GM23338 (cell line): ENCODE results near the gene ITIH3. TPM values are rescaled to one million over a fixed set of nuclear protein-coding genes. Genes with fewer than 3 reads are reported as not detected.

Source experiments
- ATAC-seq: fragments of 200-7000 bp; cut with Tn5 transposase; 3 replicates; pipeline ENCODE4 v1.9.1; 2020
- DNase-seq: peaks from one replicate; pipeline ENCODE4 v3.0.0-alpha.2; 2015; ENCODE audit warnings: low spot score
- H2AFZ ChIP-seq: fragments of 200-600 bp; sonication (generic); 2 replicates; pipeline ENCODE4 v1.8.0; 2016; ENCODE audit warnings: antibody characterized with exemption, mild to moderate bottlenecking, moderate library complexity
- H3F3A ChIP-seq: fragments of 200-600 bp; sonication (generic); replicated peaks from 2 replicates; pipeline ENCODE4 v1.8.0; 2017; ENCODE audit warnings: antibody characterized with exemption, mixed run types, low read depth
- H3K27ac ChIP-seq: fragments of 200-600 bp; sonication (generic); 2 replicates; pipeline ENCODE4 v1.6.1; 2016; ENCODE audit warnings: low read depth
- H3K27me3 ChIP-seq: fragments of 200-600 bp; sonication (generic); 2 replicates; pipeline ENCODE4 v1.8.0; 2016; ENCODE audit warnings: mild to moderate bottlenecking, mixed run types, moderate library complexity; ENCODE audit not compliant: insufficient read depth
- H3K36me3 ChIP-seq: fragments of 200-600 bp; sonication (generic); 2 replicates; pipeline ENCODE4 v1.8.0; 2016; ENCODE audit warnings: mild to moderate bottlenecking; ENCODE audit not compliant: insufficient read depth
- H3K4me1 ChIP-seq: fragments of 200-600 bp; sonication (generic); 2 replicates; pipeline ENCODE4 v1.8.0; 2016; ENCODE audit warnings: mild to moderate bottlenecking, moderate library complexity; ENCODE audit not compliant: insufficient read depth
- H3K4me2 ChIP-seq: fragments of 200-600 bp; sonication (generic); 2 replicates; pipeline ENCODE4 v1.7.1; 2017; ENCODE audit warnings: mixed run types
- H3K4me3 ChIP-seq: fragments of 200-600 bp; sonication (generic); 2 replicates; pipeline ENCODE4 v1.6.1; 2016; ENCODE audit warnings: mixed run types
- H3K79me2 ChIP-seq: fragments of 200-600 bp; sonication (generic); replicated peaks from 2 replicates; pipeline ENCODE4 v1.8.0; 2017; ENCODE audit warnings: mild to moderate bottlenecking; ENCODE audit not compliant: insufficient read depth
- H3K9me2 ChIP-seq: fragments of 200-600 bp; sonication (generic); 2 replicates; pipeline ENCODE4 v1.8.0; 2017; ENCODE audit not compliant: insufficient read depth
- H4K20me1 ChIP-seq: fragments of 200-600 bp; sonication (generic); replicated peaks from 2 replicates; pipeline ENCODE4 v1.8.0; 2017; ENCODE audit warnings: mild to moderate bottlenecking; ENCODE audit not compliant: insufficient read depth
- H3K27ac Mint-ChIP-seq: 2 replicates; pipeline ENCODE4 v1.8.0; 2020; ENCODE audit warnings: inconsistent platforms, mild to moderate bottlenecking, moderate library complexity, mixed read lengths
- H3K27me3 Mint-ChIP-seq: 3 replicates; pipeline ENCODE4 v1.8.0; 2022; ENCODE audit warnings: low read depth, mild to moderate bottlenecking, moderate library complexity, mixed read lengths, inconsistent platforms; ENCODE audit not compliant: insufficient read depth, poor library complexity
- H3K36me3 Mint-ChIP-seq: 3 replicates; pipeline ENCODE4 v1.8.0; 2021; ENCODE audit warnings: low read depth, mild to moderate bottlenecking, inconsistent platforms, moderate library complexity, mixed read lengths
- H3K4me1 Mint-ChIP-seq: 3 replicates; pipeline ENCODE4 v1.8.0; 2020; ENCODE audit warnings: mild to moderate bottlenecking, inconsistent platforms, mixed read lengths
- H3K4me3 Mint-ChIP-seq: 3 replicates; pipeline ENCODE4 v1.8.0; 2021; ENCODE audit warnings: moderate library complexity, mild to moderate bottlenecking, inconsistent platforms, mixed read lengths
- H3K9me3 Mint-ChIP-seq: 3 replicates; pipeline ENCODE4 v1.8.0; 2020; ENCODE audit warnings: moderate library complexity, mild to moderate bottlenecking, inconsistent platforms, mixed read lengths
- CREB1 ChIP-seq: fragments of 250-450 bp; sonication (Bioruptor Pico); IDR thresholded peaks from 2 replicates; pipeline ENCODE4 v1.5.0; 2020; ENCODE audit warnings: low read depth, mild to moderate bottlenecking, moderate library complexity
- EZH2 ChIP-seq: fragments of 200-600 bp; sonication (generic); IDR thresholded peaks from one replicate; pipeline ENCODE4 v1.8.0; 2017; ENCODE audit warnings: antibody characterized with exemption, mild to moderate bottlenecking, low read depth; ENCODE audit not compliant: unreplicated experiment
- JUNB ChIP-seq: IDR thresholded peaks from one replicate; pipeline ENCODE4 v1.6.1; 2016; ENCODE audit warnings: antibody characterized with exemption; ENCODE audit not compliant: unreplicated experiment
- NANOG ChIP-seq: IDR thresholded peaks from 2 replicates; pipeline ENCODE4 v1.6.1; 2016; ENCODE audit warnings: antibody characterized with exemption, borderline replicate concordance
- STAT1 ChIP-seq: IDR thresholded peaks from one replicate; pipeline ENCODE4 v1.6.1; 2016; ENCODE audit warnings: antibody characterized with exemption; ENCODE audit not compliant: unreplicated experiment
- ZNF114 ChIP-seq: fragments of 250-450 bp; sonication (Bioruptor Pico); IDR thresholded peaks from 2 replicates; pipeline ENCODE4 v1.5.0; 2020; ENCODE audit warnings: mild to moderate bottlenecking, moderate library complexity
- ZNF331 ChIP-seq: fragments of 250-450 bp; sonication (Bioruptor Pico); IDR thresholded peaks from 2 replicates; pipeline ENCODE4 v1.5.0; 2020; ENCODE audit warnings: low read depth, mild to moderate bottlenecking, moderate library complexity
- polyA plus RNA-seq: library from polyadenylated mRNA; unstranded; fragments of >200 nt; fragmentation: Nextera tagmentation; extraction: Ambion mirVana; gene quantifications from 2 replicates; pipeline ENCODE4 v1.2.1, GENCODE V29; 2016
- total RNA-seq: library from RNA; depleted of rRNA; stranded (reverse); fragments of >200 nt; shearing (Covaris generic); gene quantifications from 2 replicates; pipeline ENCODE4 v1.2.3, GENCODE V29; 2014
- TF ChIP-seq, protein P1 (sequence below), 2 experiments: fragments of 200-600 bp in 1 of 2; sonication (generic) in 1 of 2; conservative IDR thresholded peaks; 2 replicates each; pipeline versions ENCODE4 v1.5.1 to v1.6.1; 2016 to 2017; ENCODE audit warnings: antibody characterized with exemption in 2 of 2, low read depth in 2 of 2, mild to moderate bottlenecking in 2 of 2, moderate library complexity in 1 of 2
- TF ChIP-seq, protein P2 (sequence below): fragments of 250-450 bp; sonication (Bioruptor Pico); IDR thresholded peaks from 2 replicates; pipeline ENCODE4 v1.5.0; 2020; ENCODE audit warnings: mild to moderate bottlenecking, moderate library complexity

The ITIH3 gene
- total and polyA plus RNA-seq, 2 experiments from 2014 or later: not detected

DNA sequence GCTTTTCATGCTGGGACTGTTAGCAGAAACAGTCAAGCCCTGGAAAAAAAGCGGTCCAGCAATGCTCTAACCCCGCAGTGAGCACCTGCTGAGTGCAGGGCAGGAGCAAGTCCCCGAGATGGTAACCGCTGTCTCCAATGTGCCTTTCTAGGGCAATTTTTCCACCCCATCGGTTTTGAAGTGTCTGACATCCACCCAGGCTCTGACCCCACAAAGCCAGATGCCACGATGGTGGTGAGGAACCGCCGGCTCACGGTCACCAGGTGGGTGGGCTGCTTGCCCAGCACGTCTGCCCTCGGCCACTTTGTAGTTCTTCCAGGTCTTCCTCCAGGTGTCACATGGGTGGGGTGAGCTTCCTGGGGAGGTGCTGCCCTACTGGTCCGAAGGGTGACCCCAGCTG, 3.2 kb upstream of the ITIH3 start:
- no peaks in the 10 kb centered on the region; the same call in 2 of the 3 replicates for H3K4me1 Mint-ChIP-seq
- no peaks in the 10 kb centered on the region for H3K4me1 ChIP-seq
- H3K36me3 ChIP-seq: no peaks in the 10 kb centered on the region
- H3K4me2 ChIP-seq: no peak overlapping the region
- no peaks in the 10 kb centered on the region for H3K27me3 ChIP-seq
- no peaks in the 10 kb centered on the region for H3K79me2 ChIP-seq
- no peaks in the 10 kb centered on the region; the same call in 2 of the 3 replicates for H3K36me3 Mint-ChIP-seq
- H3K4me3 Mint-ChIP-seq: no peak overlapping the region
- peaks cover 21% of the 10 kb centered on the region for H3K27me3 Mint-ChIP-seq
- DNase-seq (no peak), ATAC-seq (no peak)
- H3K4me3 ChIP-seq: no peak overlapping the region
- H3F3A ChIP-seq: no peaks in the 10 kb centered on the region
- TF ChIP-seq EZH2: no peak
- no peak for TF ChIP-seq STAT1
- no peak for TF ChIP-seq NANOG
- no peak for TF ChIP-seq ZNF331
- no peak for TF ChIP-seq ZNF114
- TF ChIP-seq CREB1: no peak
- no peaks in the 10 kb centered on the region for H4K20me1 ChIP-seq
- no peak overlapping the region for H2AFZ ChIP-seq
- no peaks in the 10 kb centered on the region for H3K9me3 Mint-ChIP-seq
- H3K27ac Mint-ChIP-seq: no peak overlapping the region
- H3K9me2 ChIP-seq: no peaks in the 10 kb centered on the region
- H3K27ac ChIP-seq: no peak overlapping the region

DNA sequence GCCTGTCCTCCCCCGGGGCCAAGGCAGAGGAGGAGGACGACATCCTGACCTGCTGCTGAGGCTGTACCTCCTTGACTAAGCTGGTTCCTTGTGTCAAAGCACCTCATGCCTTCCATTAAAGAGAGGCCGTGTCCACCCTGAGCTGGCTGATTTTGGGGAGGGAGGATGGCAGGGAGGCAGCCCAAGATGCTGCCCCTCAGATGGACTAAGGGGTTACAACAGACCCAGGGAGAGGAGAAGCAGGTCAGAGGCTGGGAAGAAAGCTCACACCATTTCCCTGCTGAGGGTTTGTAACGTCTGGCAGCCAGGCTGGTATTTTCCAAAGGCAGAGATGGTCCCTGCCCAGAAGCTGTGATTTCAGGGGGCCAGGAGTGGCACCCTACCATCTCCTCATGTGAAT, 2.7 kb upstream of the ITIH3 start:
- H3K9me3 Mint-ChIP-seq: no peaks in the 10 kb centered on the region
- Histone ChIP-seq H3K4me1 (no peaks in the 10 kb centered on the region), H3K79me2 (no peaks in the 10 kb centered on the region), H3K27ac (no peak overlapping the region), H3K4me2 (no peak overlapping the region), H4K20me1 (no peaks in the 10 kb centered on the region), H2AFZ (no peak overlapping the region; the same call in 1 of the 2 replicates), H3K9me2 (no peaks in the 10 kb centered on the region), H3K4me3 (no peak overlapping the region), H3F3A (no peaks in the 10 kb centered on the region), H3K36me3 (no peaks in the 10 kb centered on the region), H3K27me3 (no peaks in the 10 kb centered on the region)
- no peaks in the 10 kb centered on the region; the same call in 2 of the 3 replicates for H3K4me1 Mint-ChIP-seq
- H3K27ac Mint-ChIP-seq: no peak overlapping the region
- TF ChIP-seq JUNB: no peak
- TF ChIP-seq, protein P1, sequence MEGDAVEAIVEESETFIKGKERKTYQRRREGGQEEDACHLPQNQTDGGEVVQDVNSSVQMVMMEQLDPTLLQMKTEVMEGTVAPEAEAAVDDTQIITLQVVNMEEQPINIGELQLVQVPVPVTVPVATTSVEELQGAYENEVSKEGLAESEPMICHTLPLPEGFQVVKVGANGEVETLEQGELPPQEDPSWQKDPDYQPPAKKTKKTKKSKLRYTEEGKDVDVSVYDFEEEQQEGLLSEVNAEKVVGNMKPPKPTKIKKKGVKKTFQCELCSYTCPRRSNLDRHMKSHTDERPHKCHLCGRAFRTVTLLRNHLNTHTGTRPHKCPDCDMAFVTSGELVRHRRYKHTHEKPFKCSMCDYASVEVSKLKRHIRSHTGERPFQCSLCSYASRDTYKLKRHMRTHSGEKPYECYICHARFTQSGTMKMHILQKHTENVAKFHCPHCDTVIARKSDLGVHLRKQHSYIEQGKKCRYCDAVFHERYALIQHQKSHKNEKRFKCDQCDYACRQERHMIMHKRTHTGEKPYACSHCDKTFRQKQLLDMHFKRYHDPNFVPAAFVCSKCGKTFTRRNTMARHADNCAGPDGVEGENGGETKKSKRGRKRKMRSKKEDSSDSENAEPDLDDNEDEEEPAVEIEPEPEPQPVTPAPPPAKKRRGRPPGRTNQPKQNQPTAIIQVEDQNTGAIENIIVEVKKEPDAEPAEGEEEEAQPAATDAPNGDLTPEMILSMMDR (conservative IDR thresholded peaks at IDR 0.05; ENCODE audit: low read depth in 2 of 2): no peak
- no peak for TF ChIP-seq ZNF114
- TF ChIP-seq, protein P2, sequence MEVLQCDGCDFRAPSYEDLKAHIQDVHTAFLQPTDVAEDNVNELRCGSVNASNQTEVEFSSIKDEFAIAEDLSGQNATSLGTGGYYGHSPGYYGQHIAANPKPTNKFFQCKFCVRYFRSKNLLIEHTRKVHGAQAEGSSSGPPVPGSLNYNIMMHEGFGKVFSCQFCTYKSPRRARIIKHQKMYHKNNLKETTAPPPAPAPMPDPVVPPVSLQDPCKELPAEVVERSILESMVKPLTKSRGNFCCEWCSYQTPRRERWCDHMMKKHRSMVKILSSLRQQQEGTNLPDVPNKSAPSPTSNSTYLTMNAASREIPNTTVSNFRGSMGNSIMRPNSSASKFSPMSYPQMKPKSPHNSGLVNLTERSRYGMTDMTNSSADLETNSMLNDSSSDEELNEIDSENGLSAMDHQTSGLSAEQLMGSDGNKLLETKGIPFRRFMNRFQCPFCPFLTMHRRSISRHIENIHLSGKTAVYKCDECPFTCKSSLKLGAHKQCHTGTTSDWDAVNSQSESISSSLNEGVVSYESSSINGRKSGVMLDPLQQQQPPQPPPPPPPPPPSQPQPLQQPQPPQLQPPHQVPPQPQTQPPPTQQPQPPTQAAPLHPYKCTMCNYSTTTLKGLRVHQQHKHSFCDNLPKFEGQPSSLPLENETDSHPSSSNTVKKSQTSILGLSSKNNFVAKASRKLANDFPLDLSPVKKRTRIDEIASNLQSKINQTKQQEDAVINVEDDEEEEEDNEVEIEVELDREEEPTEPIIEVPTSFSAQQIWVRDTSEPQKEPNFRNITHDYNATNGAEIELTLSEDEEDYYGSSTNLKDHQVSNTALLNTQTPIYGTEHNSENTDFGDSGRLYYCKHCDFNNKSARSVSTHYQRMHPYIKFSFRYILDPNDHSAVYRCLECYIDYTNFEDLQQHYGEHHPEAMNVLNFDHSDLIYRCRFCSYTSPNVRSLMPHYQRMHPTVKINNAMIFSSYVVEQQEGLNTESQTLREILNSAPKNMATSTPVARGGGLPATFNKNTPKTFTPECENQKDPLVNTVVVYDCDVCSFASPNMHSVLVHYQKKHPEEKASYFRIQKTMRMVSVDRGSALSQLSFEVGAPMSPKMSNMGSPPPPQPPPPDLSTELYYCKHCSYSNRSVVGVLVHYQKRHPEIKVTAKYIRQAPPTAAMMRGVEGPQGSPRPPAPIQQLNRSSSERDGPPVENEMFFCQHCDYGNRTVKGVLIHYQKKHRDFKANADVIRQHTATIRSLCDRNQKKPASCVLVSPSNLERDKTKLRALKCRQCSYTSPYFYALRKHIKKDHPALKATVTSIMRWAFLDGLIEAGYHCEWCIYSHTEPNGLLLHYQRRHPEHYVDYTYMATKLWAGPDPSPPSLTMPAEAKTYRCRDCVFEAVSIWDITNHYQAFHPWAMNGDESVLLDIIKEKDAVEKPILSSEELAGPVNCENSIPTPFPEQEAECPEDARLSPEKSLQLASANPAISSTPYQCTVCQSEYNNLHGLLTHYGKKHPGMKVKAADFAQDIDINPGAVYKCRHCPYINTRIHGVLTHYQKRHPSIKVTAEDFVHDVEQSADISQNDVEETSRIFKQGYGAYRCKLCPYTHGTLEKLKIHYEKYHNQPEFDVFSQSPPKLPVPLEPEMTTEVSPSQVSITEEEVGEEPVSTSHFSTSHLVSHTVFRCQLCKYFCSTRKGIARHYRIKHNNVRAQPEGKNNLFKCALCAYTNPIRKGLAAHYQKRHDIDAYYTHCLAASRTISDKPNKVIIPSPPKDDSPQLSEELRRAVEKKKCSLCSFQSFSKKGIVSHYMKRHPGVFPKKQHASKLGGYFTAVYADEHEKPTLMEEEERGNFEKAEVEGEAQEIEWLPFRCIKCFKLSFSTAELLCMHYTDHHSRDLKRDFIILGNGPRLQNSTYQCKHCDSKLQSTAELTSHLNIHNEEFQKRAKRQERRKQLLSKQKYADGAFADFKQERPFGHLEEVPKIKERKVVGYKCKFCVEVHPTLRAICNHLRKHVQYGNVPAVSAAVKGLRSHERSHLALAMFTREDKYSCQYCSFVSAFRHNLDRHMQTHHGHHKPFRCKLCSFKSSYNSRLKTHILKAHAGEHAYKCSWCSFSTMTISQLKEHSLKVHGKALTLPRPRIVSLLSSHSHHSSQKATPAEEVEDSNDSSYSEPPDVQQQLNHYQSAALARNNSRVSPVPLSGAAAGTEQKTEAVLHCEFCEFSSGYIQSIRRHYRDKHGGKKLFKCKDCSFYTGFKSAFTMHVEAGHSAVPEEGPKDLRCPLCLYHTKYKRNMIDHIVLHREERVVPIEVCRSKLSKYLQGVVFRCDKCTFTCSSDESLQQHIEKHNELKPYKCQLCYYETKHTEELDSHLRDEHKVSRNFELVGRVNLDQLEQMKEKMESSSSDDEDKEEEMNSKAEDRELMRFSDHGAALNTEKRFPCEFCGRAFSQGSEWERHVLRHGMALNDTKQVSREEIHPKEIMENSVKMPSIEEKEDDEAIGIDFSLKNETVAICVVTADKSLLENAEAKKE (CRISPR knock-in tag): no peak
- TF ChIP-seq CREB1: no peak
- TF ChIP-seq EZH2: no peak
- TF ChIP-seq NANOG: no peak
- H3K4me3 Mint-ChIP-seq: no peak overlapping the region
- ATAC-seq: no peak
- no peak for DNase-seq
- no peaks in the 10 kb centered on the region; the same call in 2 of the 3 replicates for H3K36me3 Mint-ChIP-seq
- peaks cover 23% of the 10 kb centered on the region for H3K27me3 Mint-ChIP-seq
